OCI-LY3 (cell line): Measurements from ENCODE around the gene TOMM70.

Experiments used
- EZH2phosphoT487 ChIP-seq: fragments of 200-600 bp; shearing (Covaris generic); IDR thresholded peaks from 2 replicates; pipeline ENCODE4 v1.6.1; 2018; ENCODE audit warnings: antibody characterized with exemption, mixed run types, low read depth
- TF ChIP-seq, protein P1 (sequence below): fragments of 200-600, 300-600 bp; sonication (generic); IDR thresholded peaks from 2 replicates; pipeline ENCODE4 v1.5.1; 2014; ENCODE audit warnings: antibody characterized with exemption, low read length, low read depth

DNA sequence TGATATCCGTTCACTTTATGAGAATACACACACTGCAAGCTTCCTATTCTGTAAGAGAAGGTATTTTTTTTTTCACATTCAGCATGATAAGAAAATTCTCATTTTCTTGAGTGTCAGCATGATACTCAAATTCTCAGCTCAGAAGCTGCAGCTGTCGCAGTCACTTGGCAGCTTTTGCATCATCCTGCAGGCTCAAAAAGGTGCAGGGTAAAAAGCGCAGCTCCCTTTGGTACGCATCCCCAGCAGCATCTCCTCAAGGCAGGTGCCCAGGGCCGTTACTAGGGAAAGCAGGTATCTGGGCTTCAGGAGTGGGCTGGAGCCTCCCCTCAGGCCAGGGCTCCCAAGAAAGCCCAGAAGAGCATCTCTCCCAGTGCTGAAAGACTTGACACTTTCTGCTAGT is 22.7 kb upstream of the TOMM70 start:
- no peak for TF ChIP-seq EZH2phosphoT487
- TF ChIP-seq, protein P1, sequence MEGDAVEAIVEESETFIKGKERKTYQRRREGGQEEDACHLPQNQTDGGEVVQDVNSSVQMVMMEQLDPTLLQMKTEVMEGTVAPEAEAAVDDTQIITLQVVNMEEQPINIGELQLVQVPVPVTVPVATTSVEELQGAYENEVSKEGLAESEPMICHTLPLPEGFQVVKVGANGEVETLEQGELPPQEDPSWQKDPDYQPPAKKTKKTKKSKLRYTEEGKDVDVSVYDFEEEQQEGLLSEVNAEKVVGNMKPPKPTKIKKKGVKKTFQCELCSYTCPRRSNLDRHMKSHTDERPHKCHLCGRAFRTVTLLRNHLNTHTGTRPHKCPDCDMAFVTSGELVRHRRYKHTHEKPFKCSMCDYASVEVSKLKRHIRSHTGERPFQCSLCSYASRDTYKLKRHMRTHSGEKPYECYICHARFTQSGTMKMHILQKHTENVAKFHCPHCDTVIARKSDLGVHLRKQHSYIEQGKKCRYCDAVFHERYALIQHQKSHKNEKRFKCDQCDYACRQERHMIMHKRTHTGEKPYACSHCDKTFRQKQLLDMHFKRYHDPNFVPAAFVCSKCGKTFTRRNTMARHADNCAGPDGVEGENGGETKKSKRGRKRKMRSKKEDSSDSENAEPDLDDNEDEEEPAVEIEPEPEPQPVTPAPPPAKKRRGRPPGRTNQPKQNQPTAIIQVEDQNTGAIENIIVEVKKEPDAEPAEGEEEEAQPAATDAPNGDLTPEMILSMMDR = no peak
